Left ventricle myocardium inferior (tissue), 1 donor: ENCODE data around the gene IDH3A. TPM values are rescaled to one million over a fixed set of nuclear protein-coding genes. Genes with fewer than 3 reads are reported as not detected.
A peak's percentile ranks its signal among the peaks of the same experiment; 100 is the strongest.

ENCODE experiments used
- DNase-seq: peaks from one replicate; pipeline ENCODE4 v3.0.0-alpha.2; 2020
- H3K27ac ChIP-seq: fragments of 200-600 bp; replicated peaks from 2 replicates; pipeline ENCODE4 v1.8.0; 2021
- H3K27me3 ChIP-seq: fragments of 200-600 bp; 2 replicates; pipeline ENCODE4 v1.8.0; 2021; ENCODE audit warnings: low read depth
- H3K36me3 ChIP-seq: fragments of 200-600 bp; 2 replicates; pipeline ENCODE4 v1.8.0; 2021
- H3K4me1 ChIP-seq: fragments of 200-600 bp; 2 replicates; pipeline ENCODE4 v1.8.0; 2021
- H3K4me3 ChIP-seq: fragments of 200-600 bp; 2 replicates; pipeline ENCODE4 v1.8.0; 2021; ENCODE audit warnings: mild to moderate bottlenecking, moderate library complexity
- H3K9me3 ChIP-seq: fragments of 200-600 bp; replicated peaks from 2 replicates; pipeline ENCODE4 v1.8.0; 2021
- intact Hi-C: fragments of 100-400 bp; cut with micrococcal nuclease; formaldehyde crosslinking; loops from one replicate; pipeline ENCODE4 v1.11.0; 2022
- total RNA-seq: library from RNA; stranded (reverse); fragmentation: NEBNext Ultra II Directional; extraction: Animal tissue kit (Norgen Biotek cat#: 25700); gene quantifications from one replicate; pipeline ENCODE4 v1.2.1, GENCODE V29; 2021
- TF ChIP-seq, protein P1 (sequence below): fragments of 200-600 bp; IDR thresholded peaks from 2 replicates; pipeline ENCODE4 v1.8.0; 2021; ENCODE audit warnings: antibody characterized with exemption, mild to moderate bottlenecking, borderline replicate concordance
- donor health status: DM: no; HTN: yes; CAD: no; lungs with severe emphysema.

The IDH3A gene
- total RNA-seq, 1 donor from 2014 or later, result 465 TPM

DNA sequence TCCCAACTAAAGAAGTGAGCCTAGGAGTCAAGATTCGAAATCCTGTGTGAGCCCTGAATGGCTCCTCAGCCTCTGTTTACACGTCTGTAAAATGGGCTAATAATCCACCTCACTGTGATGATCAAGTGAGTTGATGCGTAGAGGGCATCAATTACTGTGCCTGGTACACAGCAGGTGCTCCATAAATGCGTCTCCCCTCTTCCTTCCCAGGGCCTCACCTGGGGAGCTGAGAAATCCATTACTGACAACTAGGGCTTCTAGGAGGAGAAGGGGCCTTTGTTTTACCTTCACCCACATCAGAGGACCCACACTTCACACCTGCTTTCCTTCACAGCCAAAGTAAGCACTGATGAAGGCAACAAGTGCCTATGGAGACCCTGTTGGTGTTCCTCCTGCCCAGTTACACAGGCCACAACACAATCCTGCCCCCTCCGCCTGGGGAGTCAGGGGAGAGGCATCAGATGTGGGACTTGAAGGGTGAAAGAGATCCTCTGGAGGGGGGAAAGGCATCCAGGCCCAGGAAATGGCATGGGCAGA is 19.3 kb upstream of the IDH3A start:
- Histone ChIP-seq H3K27me3 (no peaks in the 10 kb centered on the region), H3K4me3 (no peak overlapping the region), H3K27ac (no peak overlapping the region), H3K36me3 (no peaks in the 10 kb centered on the region), H3K4me1 (peaks cover 25% of the 10 kb centered on the region), H3K9me3 (no peaks in the 10 kb centered on the region)
- TF ChIP-seq, protein P1, sequence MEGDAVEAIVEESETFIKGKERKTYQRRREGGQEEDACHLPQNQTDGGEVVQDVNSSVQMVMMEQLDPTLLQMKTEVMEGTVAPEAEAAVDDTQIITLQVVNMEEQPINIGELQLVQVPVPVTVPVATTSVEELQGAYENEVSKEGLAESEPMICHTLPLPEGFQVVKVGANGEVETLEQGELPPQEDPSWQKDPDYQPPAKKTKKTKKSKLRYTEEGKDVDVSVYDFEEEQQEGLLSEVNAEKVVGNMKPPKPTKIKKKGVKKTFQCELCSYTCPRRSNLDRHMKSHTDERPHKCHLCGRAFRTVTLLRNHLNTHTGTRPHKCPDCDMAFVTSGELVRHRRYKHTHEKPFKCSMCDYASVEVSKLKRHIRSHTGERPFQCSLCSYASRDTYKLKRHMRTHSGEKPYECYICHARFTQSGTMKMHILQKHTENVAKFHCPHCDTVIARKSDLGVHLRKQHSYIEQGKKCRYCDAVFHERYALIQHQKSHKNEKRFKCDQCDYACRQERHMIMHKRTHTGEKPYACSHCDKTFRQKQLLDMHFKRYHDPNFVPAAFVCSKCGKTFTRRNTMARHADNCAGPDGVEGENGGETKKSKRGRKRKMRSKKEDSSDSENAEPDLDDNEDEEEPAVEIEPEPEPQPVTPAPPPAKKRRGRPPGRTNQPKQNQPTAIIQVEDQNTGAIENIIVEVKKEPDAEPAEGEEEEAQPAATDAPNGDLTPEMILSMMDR, result no peak
- DNase-seq, result no peak
- intact Hi-C loops, result loop anchor here (5.0 kb wide), 1 partner anchor 112 kb away; no protein-coding TSS in a partner anchor

DNA sequence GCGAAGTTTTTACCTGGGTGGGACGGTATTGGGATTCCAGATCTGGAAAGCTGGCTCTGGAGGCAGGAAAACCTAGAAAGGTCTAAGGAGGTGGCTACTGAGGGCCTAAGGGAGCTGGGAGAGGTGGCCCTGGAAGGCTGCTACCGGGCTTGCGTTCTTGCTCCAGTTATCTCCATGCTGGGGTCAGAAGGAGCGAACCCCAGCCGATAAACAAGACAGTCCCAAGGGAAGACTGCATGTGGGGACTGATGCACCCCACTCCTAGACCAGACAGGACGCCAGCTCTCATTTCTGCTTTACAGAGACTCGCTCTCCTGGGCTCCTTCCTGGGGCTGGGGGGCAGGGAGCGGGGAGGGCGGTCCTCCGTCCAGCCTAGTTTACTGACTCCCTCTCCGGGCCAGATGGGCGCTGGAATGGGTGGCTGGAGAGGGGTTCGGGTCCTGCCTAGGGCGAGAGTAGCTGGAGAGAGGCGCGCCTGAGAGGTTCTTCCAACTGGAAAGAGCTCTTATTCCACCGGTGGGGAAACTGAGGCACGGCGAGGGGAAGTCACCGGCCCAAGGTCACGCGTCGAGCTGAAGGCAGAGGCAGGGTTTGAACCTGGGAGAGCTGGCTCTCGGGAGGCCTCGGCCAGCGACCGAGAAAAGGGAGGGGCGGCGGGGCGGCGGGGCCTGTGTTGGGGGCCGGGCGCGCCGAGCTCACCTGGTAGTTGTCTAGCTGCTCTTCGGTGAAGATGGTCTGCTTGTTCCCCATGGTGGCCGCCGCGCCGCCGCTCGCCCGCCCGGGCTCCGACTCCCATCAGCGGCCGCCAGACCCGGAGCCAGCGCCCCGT is 18.5 kb upstream of the IDH3A start:
- TF ChIP-seq, protein P1, result no peak
- Histone ChIP-seq H3K36me3 (no peaks in the 10 kb centered on the region), H3K4me3 (peak overlapping the region; percentile 82), H3K4me1 (peaks cover 25% of the 10 kb centered on the region), H3K27me3 (no peaks in the 10 kb centered on the region), H3K27ac (peak overlapping the region; percentile 83), H3K9me3 (no peaks in the 10 kb centered on the region)
- intact Hi-C loops, result loop anchor here (5.0 kb wide), 1 partner anchor 112 kb away; no protein-coding TSS in a partner anchor
- DNase-seq, result no peak

DNA sequence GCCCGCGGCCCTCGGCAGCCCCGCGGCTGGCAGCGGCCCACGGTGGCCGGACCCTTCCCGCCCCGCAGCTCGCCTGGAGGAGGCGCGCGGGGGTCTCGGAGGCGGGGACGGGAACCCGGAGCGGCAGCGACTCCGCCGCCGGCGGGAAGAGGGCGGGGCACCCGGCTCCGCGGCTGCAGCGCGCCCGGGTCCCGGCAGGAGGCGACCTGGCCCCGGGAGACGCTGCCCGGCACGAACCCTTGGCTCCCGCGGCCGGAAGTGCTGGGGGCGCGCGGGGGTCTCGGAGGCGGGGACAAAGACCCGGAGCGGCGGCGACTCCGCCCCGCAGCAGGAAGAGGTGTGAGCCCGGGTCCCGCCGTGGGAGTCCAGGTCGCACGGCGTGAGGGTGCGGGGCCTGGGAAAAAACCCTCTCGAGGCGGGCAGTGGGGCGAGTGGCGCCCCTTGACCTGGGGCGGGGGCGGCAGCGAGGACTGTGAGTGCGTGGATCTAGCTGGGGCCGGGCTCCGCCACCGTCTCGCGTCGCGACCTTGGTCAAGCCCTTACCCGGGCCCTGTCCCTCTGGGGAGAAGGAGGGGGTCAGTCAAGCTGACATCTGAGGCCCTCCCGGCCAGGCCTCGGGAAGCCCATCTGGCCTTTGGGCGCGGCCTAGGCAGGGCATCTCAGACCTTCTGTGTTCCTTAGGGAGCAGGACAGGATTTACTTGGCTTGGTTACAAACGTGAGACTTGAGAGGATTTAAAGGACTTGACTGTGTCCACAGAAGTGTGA is 17.7 kb upstream of the IDH3A start, which contains the start of gene CIB2:
TSS of gene CIB2 (minus strand) at position 151 of the 767 bp plus-strand sequence. CDS start 230 bp downstream, outside the sequence.
- H3K27me3 ChIP-seq, result no peaks in the 10 kb centered on the region
- DNase-seq, result peak; percentile 75
- intact Hi-C loops, result loop anchor here (5.0 kb wide), 1 partner anchor 111 kb away; no protein-coding TSS in a partner anchor

DNA sequence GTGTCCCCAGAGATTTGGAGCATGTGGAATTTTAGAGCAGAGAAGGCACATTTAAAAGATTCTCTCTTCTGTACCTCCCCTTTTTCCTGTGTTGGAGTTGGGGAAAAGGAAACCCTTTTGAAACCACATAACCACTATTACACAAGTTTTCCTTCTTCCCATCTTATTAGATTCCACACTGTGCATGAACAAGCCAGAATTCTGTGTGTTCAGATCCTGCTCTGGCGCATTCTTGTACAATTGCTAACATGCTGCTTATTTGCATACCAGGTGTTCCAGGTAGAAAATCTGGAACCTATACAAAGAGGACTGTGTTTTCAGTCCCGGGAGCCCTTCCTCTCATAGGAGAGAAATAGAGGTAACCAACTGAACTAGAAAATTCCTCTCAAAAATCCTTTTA is 15.4 kb upstream of the IDH3A start:
- Histone ChIP-seq H3K36me3 (no peaks in the 10 kb centered on the region), H3K27me3 (no peaks in the 10 kb centered on the region), H3K4me1 (peaks cover 25% of the 10 kb centered on the region), H3K27ac (no peak overlapping the region), H3K4me3 (no peak overlapping the region), H3K9me3 (no peaks in the 10 kb centered on the region)
- TF ChIP-seq, protein P1, result no peak
- DNase-seq, result no peak
- intact Hi-C loops, result loop anchor here (5.0 kb wide), 1 partner anchor 108 kb away; no protein-coding TSS in a partner anchor

More for the DNA sequence above, 17.7 kb upstream of the IDH3A start, which contains the start of gene CIB2:
- no peaks in the 10 kb centered on the region for H3K36me3 ChIP-seq
- peak within 1 kb of the TSS; percentile 82 for H3K4me3 ChIP-seq
- H3K4me1 ChIP-seq, result peaks cover 25% of the 10 kb centered on the region
- TF ChIP-seq, protein P1, result peak; percentile 90
- H3K27ac ChIP-seq, result peak within 1 kb of the TSS; percentile 83
- no peaks in the 10 kb centered on the region for H3K9me3 ChIP-seq

DNA sequence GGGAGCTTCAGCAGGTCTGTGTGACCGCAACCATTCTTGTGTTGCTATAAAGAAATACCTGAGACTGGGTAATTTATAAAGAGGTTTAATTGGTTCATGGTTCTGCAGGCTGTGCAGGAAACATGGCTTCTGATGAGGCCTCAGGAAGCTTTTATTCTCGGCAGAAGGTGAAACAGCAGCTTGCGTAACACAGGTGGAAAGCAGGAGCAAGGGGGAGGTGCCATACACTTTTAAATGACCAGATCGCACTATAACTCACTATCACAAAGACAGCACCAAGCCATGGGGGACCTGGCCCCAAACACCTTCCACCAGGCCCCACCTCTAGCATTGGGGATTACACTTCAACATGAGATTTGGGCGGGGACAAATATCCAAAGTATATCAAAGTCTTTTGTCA is 9.6 kb upstream of the IDH3A start:
- Histone ChIP-seq H3K4me3 (no peak overlapping the region), H3K27ac (no peak overlapping the region), H3K4me1 (no peaks in the 10 kb centered on the region), H3K36me3 (no peaks in the 10 kb centered on the region), H3K27me3 (no peaks in the 10 kb centered on the region), H3K9me3 (no peaks in the 10 kb centered on the region)
- DNase-seq, result no peak
- TF ChIP-seq, protein P1, result no peak
- intact Hi-C loops, result no loop called here
